ENCODE results near the gene MTNR1A. TPM values are rescaled to one million over a fixed set of nuclear protein-coding genes. Genes with fewer than 3 reads are reported as not detected.
"Not testable (repeated sequence)": the region's sequence is repeated elsewhere in the genome, so short reads cannot be mapped to it uniquely, and the experiment has no call there.

Gene MTNR1A
- total RNA-seq, 3 donors from 2014 or later, result not detected

- no peak for DNase-seq
- H3K27me3 Mint-ChIP-seq (ENCODE audit: low read depth), result no peaks in the 10 kb centered on the region
- no peak overlapping the region for H3K4me3 Mint-ChIP-seq
- no peak for ATAC-seq
- no peaks in the 10 kb centered on the region for H3K36me3 Mint-ChIP-seq (ENCODE audit: insufficient read depth)
- no peaks in the 10 kb centered on the region for H3K4me1 Mint-ChIP-seq (ENCODE audit: low read depth)
- H3K9me3 Mint-ChIP-seq, result peaks cover 9% of the 10 kb centered on the region
Measured at GRCh38 chr4:186543206-186543605, 12.2 kb downstream of the MTNR1A start.

GRCh38 chr4:186541801-186542200 is 13.6 kb downstream of the MTNR1A start:
- Mint-ChIP-seq H3K27me3 (ENCODE audit: low read depth) (no peaks in the 10 kb centered on the region), H3K9me3 (peaks cover 9% of the 10 kb centered on the region), H3K36me3 (ENCODE audit: insufficient read depth) (no peaks in the 10 kb centered on the region), H3K4me3 (no peak overlapping the region), H3K4me1 (ENCODE audit: low read depth) (no peaks in the 10 kb centered on the region)
- DNase-seq (no peak), ATAC-seq (no peak)

DNA sequence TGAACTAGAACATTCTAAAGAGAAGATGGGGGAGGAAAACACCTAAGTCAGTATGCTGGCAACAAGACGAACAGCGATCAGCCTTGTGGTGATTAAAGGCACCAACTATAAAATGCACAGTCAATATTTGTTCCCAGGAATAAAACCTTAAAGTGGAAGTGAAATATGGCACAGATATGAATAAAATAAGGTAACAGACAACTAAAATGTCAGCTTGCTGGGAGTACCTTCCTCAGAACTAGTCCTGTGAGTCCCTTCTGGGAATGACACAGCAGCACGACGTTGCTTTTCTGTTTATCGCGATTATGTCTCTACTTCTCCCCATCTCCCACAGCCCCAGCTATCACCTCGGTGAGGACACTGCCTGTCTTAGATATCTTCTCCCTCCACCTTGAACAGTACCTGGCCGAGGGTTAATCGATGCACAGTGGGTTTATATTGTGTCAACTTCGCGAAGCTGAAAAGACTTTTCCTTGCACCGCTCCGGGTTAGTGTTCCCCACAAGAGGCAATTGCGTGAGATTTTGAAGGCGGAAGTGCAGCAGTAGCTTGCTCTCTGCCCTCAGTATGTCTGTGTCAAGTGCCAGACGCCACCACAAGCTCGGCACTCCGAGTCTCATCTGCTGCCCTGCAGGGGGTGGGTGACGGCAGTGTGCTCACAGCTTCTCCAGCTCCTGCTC is 17.4 kb downstream of the MTNR1A start:
- H3K9me3 Mint-ChIP-seq, result peaks cover 4% of the 10 kb centered on the region
- no peak for ATAC-seq
- H3K36me3 Mint-ChIP-seq (ENCODE audit: insufficient read depth), result no peaks in the 10 kb centered on the region

GRCh38 chr4:186536285-186536684 is 19.1 kb downstream of the MTNR1A start:
- H3K9me3 Mint-ChIP-seq, result peaks cover 4% of the 10 kb centered on the region
- no peaks in the 10 kb centered on the region for H3K36me3 Mint-ChIP-seq (ENCODE audit: insufficient read depth)
- ATAC-seq, result no peak
- no peaks in the 10 kb centered on the region for H3K4me1 Mint-ChIP-seq (ENCODE audit: low read depth)
- DNase-seq, result no peak
- no peaks in the 10 kb centered on the region for H3K27me3 Mint-ChIP-seq (ENCODE audit: low read depth)
- H3K4me3 Mint-ChIP-seq, result no peak overlapping the region

More for the DNA sequence above, 17.4 kb downstream of the MTNR1A start:
- Mint-ChIP-seq H3K27me3 (ENCODE audit: low read depth) (no peaks in the 10 kb centered on the region), H3K4me3 (no peak overlapping the region), H3K4me1 (ENCODE audit: low read depth) (no peaks in the 10 kb centered on the region)
- DNase-seq, result no peak

GRCh38 chr4:186534056-186534455 is 21.3 kb downstream of the MTNR1A start:
- Mint-ChIP-seq H3K36me3 (ENCODE audit: insufficient read depth) (no peaks in the 10 kb centered on the region), H3K4me3 (no peak overlapping the region)

DNA sequence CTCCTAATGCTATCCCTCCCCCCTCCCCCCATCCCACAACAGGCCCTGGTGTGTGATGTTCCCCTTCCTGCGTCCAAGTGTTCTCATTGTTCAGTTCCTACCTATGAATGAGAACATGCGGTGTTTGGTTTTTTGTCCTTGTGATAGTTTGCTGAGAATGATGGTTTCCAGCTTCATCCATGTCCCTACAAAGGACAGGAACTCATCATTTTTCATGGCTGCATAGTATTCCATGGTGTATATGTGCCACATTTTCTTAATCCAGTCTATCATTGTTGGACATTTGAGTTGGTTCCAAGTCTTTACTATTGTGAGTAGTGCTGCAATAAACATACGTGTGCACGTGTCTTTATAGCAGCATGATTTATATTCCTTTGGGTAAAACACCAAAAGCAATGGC is 31.4 kb downstream of the MTNR1A start:
- not testable (repeated sequence) for H3K4me3 Mint-ChIP-seq; H3K36me3 Mint-ChIP-seq (ENCODE audit: insufficient read depth); ATAC-seq; H3K9me3 Mint-ChIP-seq; H3K27me3 Mint-ChIP-seq (ENCODE audit: low read depth); H3K4me1 Mint-ChIP-seq (ENCODE audit: low read depth); DNase-seq

More at GRCh38 chr4:186534056-186534455, 21.3 kb downstream of the MTNR1A start:
- DNase-seq, result no peak
- no peak for ATAC-seq
- Mint-ChIP-seq H3K27me3 (ENCODE audit: low read depth) (no peaks in the 10 kb centered on the region), H3K9me3 (peaks cover 4% of the 10 kb centered on the region), H3K4me1 (ENCODE audit: low read depth) (no peaks in the 10 kb centered on the region)

DNA sequence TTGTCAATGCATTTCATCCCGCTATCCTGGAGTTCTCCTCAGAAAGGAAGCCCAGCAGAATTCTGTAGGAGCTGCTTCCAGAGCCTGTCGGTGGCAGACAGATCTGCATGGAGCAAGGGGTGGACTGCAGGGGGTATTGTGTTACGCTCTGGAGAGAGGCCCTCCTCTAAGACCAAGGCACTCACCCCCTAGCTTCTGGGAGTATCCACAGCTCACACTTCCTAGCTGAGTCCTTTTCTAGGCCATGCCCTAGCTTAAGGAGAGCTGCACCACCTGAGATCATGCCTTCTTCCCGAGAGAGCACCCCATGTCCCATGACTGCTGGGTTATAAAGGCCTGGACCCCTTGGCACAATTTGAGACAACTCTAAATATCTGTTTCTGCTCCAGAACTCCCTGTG is 39.1 kb downstream of the MTNR1A start:
- H3K4me3 Mint-ChIP-seq, result no peak overlapping the region
- H3K9me3 Mint-ChIP-seq, result peaks cover 4% of the 10 kb centered on the region
- no peaks in the 10 kb centered on the region for H3K36me3 Mint-ChIP-seq (ENCODE audit: insufficient read depth)
- ATAC-seq (no peak), DNase-seq (no peak)
- H3K4me1 Mint-ChIP-seq (ENCODE audit: low read depth), result no peaks in the 10 kb centered on the region
- H3K27me3 Mint-ChIP-seq (ENCODE audit: low read depth), result no peaks in the 10 kb centered on the region

- Mint-ChIP-seq H3K9me3 (peaks cover 4% of the 10 kb centered on the region), H3K4me3 (no peak overlapping the region), H3K27me3 (ENCODE audit: low read depth) (no peaks in the 10 kb centered on the region), H3K36me3 (ENCODE audit: insufficient read depth) (no peaks in the 10 kb centered on the region), H3K4me1 (ENCODE audit: low read depth) (no peaks in the 10 kb centered on the region)
- DNase-seq, result no peak
- no peak for ATAC-seq
Measured at GRCh38 chr4:186514271-186514950, 41.0 kb downstream of the MTNR1A start.

GRCh38 chr4:186504771-186505170 is 50.6 kb downstream of the MTNR1A start:
- H3K27me3 Mint-ChIP-seq (ENCODE audit: low read depth); H3K36me3 Mint-ChIP-seq (ENCODE audit: insufficient read depth); H3K4me3 Mint-ChIP-seq; H3K4me1 Mint-ChIP-seq (ENCODE audit: low read depth); ATAC-seq; H3K9me3 Mint-ChIP-seq; DNase-seq: not testable (repeated sequence)

DNA sequence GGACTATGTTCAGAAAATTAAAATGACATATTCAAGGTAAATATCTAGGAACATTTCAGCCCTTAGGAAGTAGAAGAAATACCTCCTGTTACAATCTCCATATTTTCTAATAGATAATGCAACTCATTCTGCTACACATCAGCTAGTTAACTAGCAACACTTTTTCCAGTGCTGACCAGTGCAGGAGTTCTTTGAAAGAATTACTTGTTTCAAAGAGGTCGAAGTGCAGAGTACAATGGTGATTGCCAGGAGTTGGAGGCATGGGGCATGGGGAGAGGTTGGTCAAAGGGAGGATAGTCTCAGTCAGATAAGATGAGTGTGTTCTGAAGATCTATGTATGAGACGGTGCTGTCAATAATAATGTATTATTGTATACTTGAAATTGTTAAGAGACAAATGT is 53.1 kb downstream of the MTNR1A start:
- H3K9me3 Mint-ChIP-seq, result peaks cover 9% of the 10 kb centered on the region
- H3K4me1 Mint-ChIP-seq (ENCODE audit: low read depth), result no peaks in the 10 kb centered on the region
- DNase-seq (no peak), ATAC-seq (no peak)
- no peaks in the 10 kb centered on the region for H3K36me3 Mint-ChIP-seq (ENCODE audit: insufficient read depth)
- H3K4me3 Mint-ChIP-seq, result no peak overlapping the region
- H3K27me3 Mint-ChIP-seq (ENCODE audit: low read depth), result no peaks in the 10 kb centered on the region

- no peak overlapping the region for H3K4me3 Mint-ChIP-seq
- no peaks in the 10 kb centered on the region for H3K4me1 Mint-ChIP-seq (ENCODE audit: low read depth)
- ATAC-seq, result no peak
Measured at GRCh38 chr4:186501554-186501953, 53.8 kb downstream of the MTNR1A start.

DNA sequence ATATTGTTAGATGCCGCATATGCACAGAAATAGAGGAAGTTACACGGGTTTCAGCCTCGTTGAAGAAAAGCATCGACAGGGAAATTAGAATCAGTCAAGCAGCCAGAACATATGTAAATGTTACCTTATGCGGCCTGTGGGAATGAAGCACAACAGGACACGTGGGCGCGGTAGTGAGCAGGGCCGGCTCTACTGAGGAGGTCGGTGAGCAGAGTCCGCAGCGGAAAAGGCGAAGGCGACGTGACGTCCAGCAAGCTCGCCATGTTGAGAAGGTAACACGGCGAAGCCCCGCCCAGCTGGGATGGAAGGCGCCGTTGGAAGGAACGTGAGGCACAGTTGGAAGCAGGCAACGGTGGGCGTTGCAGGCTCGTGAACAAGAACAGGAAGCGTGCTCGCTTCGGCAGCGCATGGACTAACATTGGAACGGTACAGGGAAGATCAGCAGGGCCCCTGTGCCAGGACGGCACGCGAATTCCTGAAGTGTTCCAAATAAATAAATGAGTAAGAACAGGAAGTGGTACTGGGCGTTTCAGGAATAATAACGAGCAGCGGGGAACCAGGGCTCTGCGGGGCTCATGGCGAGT is 54.6 kb downstream of the MTNR1A start:
- DNase-seq (no peak), ATAC-seq (no peak)
- no peak overlapping the region for H3K4me3 Mint-ChIP-seq
- H3K9me3 Mint-ChIP-seq, result peaks cover 8% of the 10 kb centered on the region
- no peaks in the 10 kb centered on the region for H3K27me3 Mint-ChIP-seq (ENCODE audit: low read depth)
- H3K4me1 Mint-ChIP-seq (ENCODE audit: low read depth), result no peaks in the 10 kb centered on the region
- no peaks in the 10 kb centered on the region for H3K36me3 Mint-ChIP-seq (ENCODE audit: insufficient read depth)

More at GRCh38 chr4:186501554-186501953, 53.8 kb downstream of the MTNR1A start:
- Mint-ChIP-seq H3K27me3 (ENCODE audit: low read depth) (no peaks in the 10 kb centered on the region), H3K9me3 (peaks cover 4% of the 10 kb centered on the region), H3K36me3 (ENCODE audit: insufficient read depth) (no peaks in the 10 kb centered on the region)
- DNase-seq, result no peak

- Mint-ChIP-seq H3K27me3 (ENCODE audit: low read depth) (no peaks in the 10 kb centered on the region), H3K9me3 (peaks cover 12% of the 10 kb centered on the region), H3K36me3 (ENCODE audit: insufficient read depth) (no peaks in the 10 kb centered on the region), H3K4me3 (no peak overlapping the region), H3K4me1 (ENCODE audit: low read depth) (no peaks in the 10 kb centered on the region)
- no peak for ATAC-seq
- DNase-seq, result no peak
Measured at GRCh38 chr4:186499467-186499866, 55.9 kb downstream of the MTNR1A start.

- ATAC-seq (no peak), DNase-seq (no peak)
- Mint-ChIP-seq H3K36me3 (ENCODE audit: insufficient read depth) (no peaks in the 10 kb centered on the region), H3K4me3 (no peak overlapping the region), H3K4me1 (ENCODE audit: low read depth) (no peaks in the 10 kb centered on the region), H3K27me3 (ENCODE audit: low read depth) (no peaks in the 10 kb centered on the region), H3K9me3 (peaks cover 21% of the 10 kb centered on the region)
Measured at GRCh38 chr4:186497043-186497442, 58.3 kb downstream of the MTNR1A start.

DNA sequence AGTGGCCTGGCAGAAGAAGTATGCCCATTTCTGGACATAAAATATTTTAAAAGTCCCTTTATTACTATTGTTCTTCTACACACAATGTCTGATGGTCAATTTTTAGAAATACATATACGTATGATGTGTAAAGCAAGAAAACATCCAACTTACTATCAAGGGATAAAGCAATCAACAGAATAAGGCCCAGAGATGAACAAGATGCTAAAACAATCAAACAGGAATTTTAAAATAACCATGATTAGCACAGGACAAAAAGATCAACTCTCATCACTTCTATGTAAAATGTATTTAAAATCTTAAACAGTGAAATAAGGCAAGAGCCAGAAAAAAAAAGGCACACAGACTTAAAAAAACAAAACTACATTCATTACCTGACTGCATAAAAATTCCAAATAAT is 60.9 kb downstream of the MTNR1A start:
- no peak for ATAC-seq
- DNase-seq, result no peak
- Mint-ChIP-seq H3K9me3 (peaks cover 24% of the 10 kb centered on the region), H3K27me3 (ENCODE audit: low read depth) (no peaks in the 10 kb centered on the region), H3K36me3 (ENCODE audit: insufficient read depth) (no peaks in the 10 kb centered on the region), H3K4me1 (ENCODE audit: low read depth) (no peaks in the 10 kb centered on the region), H3K4me3 (no peak overlapping the region)

All from activated T-cell treated with anti-CD3 and anti-CD28 coated beads, Interleukin-2, amount 50 U/mL, for 4 hours (primary cell).